LNCaP clone FGC (cell line): ENCODE results near the gene VPS54.

ENCODE experiments used
- DNase-seq: peaks from one replicate; pipeline ENCODE4 v3.0.0-alpha.2; 2011; ENCODE audit warnings: low read depth
- H3K4me3 ChIP-seq: 2 replicates; pipeline ENCODE4 v1.5.1; 2011; ENCODE audit warnings: mild to moderate bottlenecking, low read depth, low read length, control low read depth
- CTCF ChIP-seq: IDR thresholded peaks from 2 replicates; pipeline ENCODE4 v1.5.1; 2012; ENCODE audit warnings: mild to moderate bottlenecking; ENCODE audit not compliant: control insufficient read depth, insufficient read depth; ENCODE audit errors: extremely low read depth

Gene VPS54

GRCh38 chr2:63882395-63883105, 136.7 kb downstream of the VPS54 start:
- DNase-seq, result no peak
- no peak for TF ChIP-seq CTCF
- no peak overlapping the region for H3K4me3 ChIP-seq

- H3K4me3 ChIP-seq, result no peak overlapping the region
- DNase-seq, result no peak
- TF ChIP-seq CTCF, result no peak
Measured at GRCh38 chr2:63881205-63881604, 138.0 kb downstream of the VPS54 start.

- H3K4me3 ChIP-seq, result no peak overlapping the region
- DNase-seq, result no peak
Measured at GRCh38 chr2:63880625-63881024, 138.6 kb downstream of the VPS54 start.

GRCh38 chr2:63879876-63880433, 139.3 kb downstream of the VPS54 start:
- DNase-seq, result no peak
- no peak overlapping the region for H3K4me3 ChIP-seq
- no peak for TF ChIP-seq CTCF

More at GRCh38 chr2:63880625-63881024, 138.6 kb downstream of the VPS54 start:
- no peak for TF ChIP-seq CTCF

GRCh38 chr2:63878486-63878885, 140.7 kb downstream of the VPS54 start:
- TF ChIP-seq CTCF, result no peak
- DNase-seq, result no peak
- H3K4me3 ChIP-seq, result no peak overlapping the region

GRCh38 chr2:63876311-63876710, 142.9 kb downstream of the VPS54 start:
- H3K4me3 ChIP-seq, result no peak overlapping the region
- DNase-seq, result no peak
- no peak for TF ChIP-seq CTCF
